HCT116 (cell line): ENCODE results near the gene P2RX1. TPM values are rescaled to one million over a fixed set of nuclear protein-coding genes. Genes with fewer than 3 reads are reported as not detected.

ENCODE experiments used
- ATAC-seq: fragments of 200-7000 bp; cut with Tn5 transposase; 2 replicates; pipeline ENCODE4 v1.9.1; 2020; ENCODE audit warnings: mild to moderate bottlenecking, moderate library complexity
- BruUV-seq: library from RNA; stranded (reverse); fragments of 400-500 nt; replicated peaks from 2 replicates; lab custom pipeline; 2021; lab: Mats Ljungman, UMichigan
- CTCF ChIA-PET: fragments of 300-600 bp; sonication (Branson Sonifier 250); formaldehyde crosslinking; loops from one replicate; lab custom pipeline; 2021; ENCODE audit warnings: antibody characterized with exemption; lab: Charles Lee
- POLR2A ChIA-PET: fragments of 300-600, 350-600 bp; sonication (Branson Sonifier 250); formaldehyde crosslinking; loops from one replicate; lab custom pipeline; 2021; ENCODE audit warnings: antibody characterized with exemption; lab: Charles Lee
- RAD21 ChIA-PET, 2 experiments: fragments of 300-600 bp; sonication (Branson Sonifier 250); formaldehyde crosslinking; loops; one replicate each; lab custom pipeline; 2023; ENCODE audit warnings: low total read pairs in 2 of 2; ENCODE audit not compliant: uncharacterized antibody in 2 of 2, unreplicated experiment in 2 of 2, low non-redundant PET in 1 of 2; lab: Charles Lee
- DNase-seq: peaks from one replicate; pipeline ENCODE4 v3.0.0-alpha.2; 2010; ENCODE audit warnings: low read depth, low spot score
- H2AFZ ChIP-seq: fragments of 200-600 bp; shearing (Covaris generic), sonication (generic); 2 replicates; pipeline ENCODE4 v1.6.1; 2017; ENCODE audit warnings: low read depth, mixed run types, mixed read lengths, antibody characterized with exemption, low read length; ENCODE audit not compliant: poor library complexity, severe bottlenecking
- H3K27ac ChIP-seq: 2 replicates; pipeline ENCODE4 v1.5.1; 2012; ENCODE audit warnings: low read depth, low read length
- H3K27me3 ChIP-seq: fragments of 200-600 bp; sonication (generic); 2 replicates; pipeline ENCODE4 v1.6.1; 2016; ENCODE audit warnings: mixed run types, low read length, mixed read lengths; ENCODE audit not compliant: insufficient read depth
- H3K36me3 ChIP-seq, 2 experiments: fragments of 200-500 bp in 1 of 2; fragments of 200-600 bp in 1 of 2; sonication (Bioruptor generic) in 1 of 2; sonication (generic) in 1 of 2; 2 replicates each; pipeline versions ENCODE4 v1.5.1 to v1.6.1; 2014 to 2016; ENCODE audit warnings: low read length in 2 of 2, inconsistent platforms in 1 of 2, mixed read lengths in 1 of 2, mixed run types in 1 of 2; ENCODE audit not compliant: insufficient read depth in 2 of 2, control insufficient read depth in 1 of 2
- H3K4me1 ChIP-seq, 2 experiments: fragments of 200-600 bp in 1 of 2; sonication (generic) in 1 of 2; 2 replicates each; pipeline versions ENCODE4 v1.5.1 to v1.6.1; 2012 to 2017; ENCODE audit warnings: low read length in 2 of 2, inconsistent platforms in 1 of 2, mild to moderate bottlenecking in 1 of 2, mixed read lengths in 1 of 2, mixed run types in 1 of 2, moderate library complexity in 1 of 2; ENCODE audit not compliant: insufficient read depth in 2 of 2, control insufficient read depth in 1 of 2
- H3K4me2 ChIP-seq: fragments of 200-600 bp; sonication (generic); 2 replicates; pipeline ENCODE4 v1.6.1; 2017; ENCODE audit warnings: mixed run types, low read length, mixed read lengths
- H3K4me3 ChIP-seq, 2 experiments: fragments of 200-600 bp in 1 of 2; sonication (generic) in 1 of 2; replicated peaks in 1 of 2; 2 replicates each; pipeline ENCODE4 v1.5.1; 2011 to 2016; ENCODE audit warnings: low read length in 2 of 2, control low read depth in 1 of 2, low read depth in 1 of 2, mild to moderate bottlenecking in 1 of 2, mixed read lengths in 1 of 2, mixed run types in 1 of 2
- H3K79me2 ChIP-seq: fragments of 200-600 bp; sonication (generic); 2 replicates; pipeline ENCODE4 v1.6.1; 2017; ENCODE audit warnings: mild to moderate bottlenecking, mixed run types, low read length, moderate library complexity, mixed read lengths; ENCODE audit not compliant: insufficient read depth
- H3K9ac ChIP-seq: fragments of 200-600 bp; sonication (generic); 2 replicates; pipeline ENCODE4 v1.6.1; 2016; ENCODE audit warnings: low read length, mixed read lengths
- H3K9me2 ChIP-seq: fragments of 200-600 bp; sonication (generic), shearing (Covaris generic); 2 replicates; pipeline ENCODE4 v1.6.1; 2017; ENCODE audit warnings: mixed run types, mild to moderate bottlenecking, moderate library complexity; ENCODE audit not compliant: insufficient read depth
- H3K9me3 ChIP-seq, 2 experiments: fragments of 200-500 bp in 1 of 2; fragments of 200-600 bp in 1 of 2; sonication (Bioruptor generic) in 1 of 2; sonication (generic) in 1 of 2; 2 replicates each; pipeline ENCODE4 v1.6.1; 2014 to 2017; ENCODE audit warnings: low read length in 2 of 2, mixed read lengths in 2 of 2, inconsistent platforms in 1 of 2, low read depth in 1 of 2, mild to moderate bottlenecking in 1 of 2, mixed run types in 1 of 2, moderate library complexity in 1 of 2; ENCODE audit not compliant: control insufficient read depth in 1 of 2, insufficient read depth in 1 of 2
- H4K20me1 ChIP-seq: fragments of 200-600 bp; sonication (generic), shearing (Covaris generic); 2 replicates; pipeline ENCODE4 v1.6.1; 2017; ENCODE audit warnings: mixed run types, mild to moderate bottlenecking, moderate library complexity; ENCODE audit not compliant: insufficient read depth
- CBX3 ChIP-seq: IDR thresholded peaks from 2 replicates; pipeline ENCODE4 v1.6.1; 2012; ENCODE audit warnings: low read depth
- CTCF ChIP-seq, 3 experiments: fragments of 200-600 bp in 1 of 3; sonication (generic) in 1 of 3; IDR thresholded peaks in 2 of 3; conservative IDR thresholded peaks in 1 of 3; 2 replicates each; pipeline ENCODE4 v1.5.1; 2012 to 2017; ENCODE audit warnings: low read depth in 2 of 3, low read length in 2 of 3, antibody characterized with exemption in 1 of 3, borderline replicate concordance in 1 of 3, control low read depth in 1 of 3, mild to moderate bottlenecking in 1 of 3, mixed read lengths in 1 of 3, mixed run types in 1 of 3, moderate library complexity in 1 of 3; ENCODE audit not compliant: insufficient read depth in 1 of 3
- EZH2phosphoT487 ChIP-seq: fragments of 200-600 bp; IDR thresholded peaks from 2 replicates; pipeline ENCODE4 v1.6.1; 2018; ENCODE audit warnings: antibody characterized with exemption, borderline replicate concordance
- JUND ChIP-seq: IDR thresholded peaks from 2 replicates; pipeline ENCODE4 v1.6.1; 2012
- POLR2A ChIP-seq: IDR thresholded peaks from 2 replicates; pipeline ENCODE4 v1.7.0; 2011; ENCODE audit warnings: borderline replicate concordance; ENCODE audit not compliant: insufficient read depth, insufficient read length; ENCODE audit errors: extremely low read depth
- POLR2AphosphoS5 ChIP-seq: IDR thresholded peaks from 2 replicates; pipeline ENCODE4 v1.6.1; 2011; ENCODE audit warnings: mild to moderate bottlenecking, low read depth, low read length, moderate library complexity
- RAD21 ChIP-seq: IDR thresholded peaks from 2 replicates; pipeline ENCODE4 v1.6.1; 2012; ENCODE audit warnings: low read depth, mild to moderate bottlenecking
- SIN3A ChIP-seq: IDR thresholded peaks from 2 replicates; pipeline ENCODE4 v1.6.1; 2012; ENCODE audit warnings: low read depth
- ZBTB33 ChIP-seq: IDR thresholded peaks from 2 replicates; pipeline ENCODE4 v1.6.1; 2011; ENCODE audit warnings: mild to moderate bottlenecking, low read length, moderate library complexity; ENCODE audit not compliant: insufficient replicate concordance; ENCODE audit errors: extremely low read depth
- intact Hi-C: fragments of 100-400 bp; cut with micrococcal nuclease; formaldehyde crosslinking; loops from 2 replicates; pipeline ENCODE4 v1.10.0; 2022
- total RNA-seq: library from RNA; stranded (reverse); gene quantifications from one replicate; pipeline ENCODE4 v1.2.1, GENCODE V29; 2021; ENCODE audit not compliant: unreplicated experiment

Gene P2RX1
- total RNA-seq, 1 experiment from 2014 or later = not detected

- POLR2A ChIA-PET = no interaction called here
- H3K4me1 ChIP-seq = peaks cover 23 to 40% of the 10 kb centered on the region in 2 experiments
- intact Hi-C loops = no loop called here
- peak overlapping the region; percentile 24 for H3K9ac ChIP-seq
- peak overlapping the region; percentile 98 for H3K4me2 ChIP-seq
- H3K9me2 ChIP-seq = no peaks in the 10 kb centered on the region
- H3K9me3 ChIP-seq = no peaks in the 10 kb centered on the region
- no peaks in the 10 kb centered on the region for H4K20me1 ChIP-seq
- no peaks in the 10 kb centered on the region for H3K27me3 ChIP-seq
- no peaks in the 10 kb centered on the region for H3K79me2 ChIP-seq
- no TSS peak for BruUV-seq
- peak overlapping the region; percentile 53 to 69 for H3K4me3 ChIP-seq
- TF ChIP-seq CBX3 = no peak
- no peak for TF ChIP-seq CTCF (IDR thresholded peaks at IDR 0.05 in 2 of 3, conservative IDR thresholded peaks at IDR 0.05 in 1 of 3; ENCODE audit: borderline replicate concordance in 1 of 3, insufficient read depth in 1 of 3, low read depth in 2 of 3, low read length in 2 of 3)
- no peak for TF ChIP-seq JUND
- peak; percentile 3 for TF ChIP-seq POLR2A
- RAD21 ChIA-PET = no interaction called here
- no peak overlapping the region for H2AFZ ChIP-seq
- no peaks in the 10 kb centered on the region for H3K36me3 ChIP-seq
- peak overlapping the region; percentile 80; the same call in 1 of the 2 replicates for H3K27ac ChIP-seq
- DNase-seq (no peak), ATAC-seq (peak; percentile 8; the same call in 1 of the 2 replicates)
- CTCF ChIA-PET = no interaction called here
Measured at GRCh38 chr17:3963237-3964201, 47.3 kb upstream of the P2RX1 start.

GRCh38 chr17:3962965-3963236, 46.6 kb upstream of the P2RX1 start:
- Histone ChIP-seq H3K4me3 (peak overlapping the region in 1 of 2 experiments; percentile 53; a peak in 1 of 4 replicates), H3K4me1 (peaks cover 23 to 40% of the 10 kb centered on the region in 2 experiments), H3K9me3 (no peaks in the 10 kb centered on the region), H3K36me3 (no peaks in the 10 kb centered on the region), H2AFZ (no peak overlapping the region)
- no peak for ATAC-seq
- intact Hi-C loops = no loop called here
- RAD21 ChIA-PET = no interaction called here
- CTCF ChIA-PET = no interaction called here
- no peak for TF ChIP-seq CBX3
- TF ChIP-seq ZBTB33 = no peak
- TF ChIP-seq CTCF (IDR thresholded peaks at IDR 0.05 in 2 of 3, conservative IDR thresholded peaks at IDR 0.05 in 1 of 3; ENCODE audit: borderline replicate concordance in 1 of 3, insufficient read depth in 1 of 3, low read depth in 2 of 3, low read length in 2 of 3) = no peak
- no peak for TF ChIP-seq EZH2phosphoT487
- no peak for TF ChIP-seq RAD21
- no peak for TF ChIP-seq POLR2AphosphoS5
- TF ChIP-seq JUND = no peak
- TF ChIP-seq SIN3A = no peak
- TF ChIP-seq, all 23 proteins: peak for 0
- Histone ChIP-seq H3K9me2 (no peaks in the 10 kb centered on the region), H3K27me3 (no peaks in the 10 kb centered on the region), H3K27ac (no peak overlapping the region), H3K79me2 (no peaks in the 10 kb centered on the region), H3K9ac (no peak overlapping the region; the same call in 1 of the 2 replicates), H3K4me2 (peak overlapping the region; percentile 98), H4K20me1 (no peaks in the 10 kb centered on the region)
- BruUV-seq = TSS peak; percentile 53
- no peak for DNase-seq
- POLR2A ChIA-PET = no interaction called here
